UCSD-AML1 (cell line): ENCODE results near the gene CELF4.

Experiments
- DNase-seq: peaks from one replicate; lab custom pipeline; 2025; ENCODE audit not compliant: unreplicated experiment; lab: John Stamatoyannopoulos, UW

CELF4 gene

DNA sequence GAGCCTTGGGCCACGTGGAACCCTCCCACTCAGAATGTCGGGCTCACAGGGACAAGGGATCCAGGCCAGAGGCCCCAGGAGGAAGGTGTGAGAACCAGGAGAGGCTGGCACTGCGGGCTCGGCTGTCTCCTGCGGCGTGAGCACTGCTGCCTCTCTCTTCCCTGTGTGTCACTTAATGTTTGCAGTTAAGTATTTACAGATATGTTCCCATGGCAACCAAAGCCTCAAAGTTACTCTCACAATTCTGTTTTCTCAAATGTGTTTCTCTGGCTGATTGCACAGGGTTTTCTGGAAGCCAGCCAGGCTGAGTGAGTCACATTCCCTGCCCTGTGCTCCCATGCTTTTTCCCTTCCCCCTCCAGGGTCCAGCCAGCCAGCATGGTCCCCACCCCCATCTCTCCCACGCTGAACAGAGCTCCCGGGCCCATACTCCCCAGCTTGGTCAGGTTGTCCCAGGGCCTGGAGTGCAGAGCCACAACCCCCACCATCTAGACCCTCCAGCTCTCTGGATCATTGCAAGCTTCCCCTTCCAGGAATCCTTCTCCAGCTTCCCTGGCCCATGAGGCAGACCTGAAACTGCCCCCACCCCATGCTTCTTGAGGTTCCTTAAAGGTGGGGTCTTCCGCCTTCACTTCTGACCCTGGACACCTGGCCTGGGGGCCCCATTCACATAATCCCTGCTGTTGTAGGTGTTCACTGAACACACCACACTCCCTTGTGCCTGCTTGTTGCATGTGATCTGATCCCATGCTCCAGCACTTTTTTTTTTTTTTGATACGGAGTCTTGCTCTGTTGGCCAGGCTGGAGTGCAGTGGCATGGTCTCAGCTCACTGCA is 265.9 kb downstream of the CELF4 start:
- no peak for DNase-seq

DNA sequence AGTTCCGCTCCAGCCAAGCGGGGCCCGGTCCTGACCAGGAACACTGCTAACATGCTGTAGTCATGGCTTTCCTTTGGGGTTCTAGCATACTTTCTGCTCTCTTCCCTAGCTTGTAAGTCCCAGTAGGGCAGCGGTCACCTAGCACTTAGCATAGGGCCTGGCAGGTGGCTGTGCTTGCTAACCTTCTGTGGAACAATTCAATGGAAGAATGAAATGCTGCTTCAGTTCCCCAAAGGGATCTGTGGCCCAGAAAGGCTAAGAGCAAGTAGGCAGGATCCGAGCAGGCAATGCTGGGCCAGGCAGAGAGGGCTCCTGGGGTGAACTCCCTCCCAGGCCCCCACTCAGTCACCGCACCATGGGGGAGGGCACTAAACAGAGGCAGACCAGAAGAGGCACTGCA is 266.8 kb downstream of the CELF4 start:
- DNase-seq: no peak

DNA sequence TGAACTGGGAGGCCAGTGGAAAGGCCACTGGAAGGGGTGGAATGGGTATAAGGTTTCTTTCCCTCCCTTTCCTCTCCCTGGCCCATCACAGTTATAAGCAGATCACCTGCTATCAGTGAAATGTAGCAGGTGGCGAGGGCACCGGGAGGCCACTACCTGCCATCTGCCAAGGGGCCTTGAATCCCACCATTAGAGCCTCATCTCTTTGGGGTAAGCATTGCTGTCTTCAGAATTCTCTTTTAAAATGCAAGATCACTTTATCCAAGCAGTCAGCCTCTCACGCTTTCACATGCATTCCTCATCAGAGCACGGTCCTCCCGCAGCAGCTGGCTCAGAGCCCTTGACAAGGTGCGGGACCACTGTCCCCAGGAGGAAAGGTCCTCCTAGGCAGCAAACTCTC is 268.5 kb downstream of the CELF4 start:
- DNase-seq: no peak

DNA sequence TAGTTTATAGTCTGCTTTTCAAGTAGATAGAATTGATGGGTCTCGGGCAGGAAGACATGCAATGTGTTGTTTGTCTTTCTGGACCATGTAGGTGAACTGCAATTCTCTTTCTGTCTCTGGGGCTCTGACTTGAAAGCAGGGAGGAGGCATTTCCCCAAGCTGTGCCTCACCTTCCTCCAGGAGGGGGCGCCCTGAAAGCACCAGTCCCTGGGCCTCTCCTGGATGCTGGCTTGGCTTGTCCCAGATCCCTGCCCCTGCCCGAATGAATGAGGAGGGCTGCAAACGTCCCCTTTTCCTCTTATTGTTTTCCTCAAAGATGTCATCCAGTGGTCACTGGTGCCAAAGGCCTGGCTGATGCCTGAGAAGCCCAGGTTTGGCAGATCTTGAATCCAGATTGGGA is 270.6 kb downstream of the CELF4 start:
- no peak for DNase-seq

DNA sequence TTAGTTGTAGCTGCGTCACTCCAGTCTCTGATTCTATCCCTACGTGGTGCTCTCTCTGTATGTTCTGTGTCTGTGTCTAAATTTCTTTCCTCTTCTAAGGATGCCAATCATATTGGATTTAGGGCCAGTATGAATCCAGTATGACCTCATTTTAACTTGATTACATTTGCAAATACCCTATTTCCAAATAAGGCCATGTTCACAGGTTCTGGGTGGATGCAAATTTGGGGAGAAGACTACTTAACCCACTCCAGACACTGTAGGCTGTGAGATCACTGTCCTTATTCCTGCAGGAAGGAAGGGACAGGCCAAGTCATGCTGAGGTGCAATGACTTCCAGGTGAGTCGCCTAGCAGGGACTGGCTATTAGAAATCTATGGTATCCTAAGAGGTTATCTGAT is 272.2 kb downstream of the CELF4 start:
- DNase-seq: no peak

DNA sequence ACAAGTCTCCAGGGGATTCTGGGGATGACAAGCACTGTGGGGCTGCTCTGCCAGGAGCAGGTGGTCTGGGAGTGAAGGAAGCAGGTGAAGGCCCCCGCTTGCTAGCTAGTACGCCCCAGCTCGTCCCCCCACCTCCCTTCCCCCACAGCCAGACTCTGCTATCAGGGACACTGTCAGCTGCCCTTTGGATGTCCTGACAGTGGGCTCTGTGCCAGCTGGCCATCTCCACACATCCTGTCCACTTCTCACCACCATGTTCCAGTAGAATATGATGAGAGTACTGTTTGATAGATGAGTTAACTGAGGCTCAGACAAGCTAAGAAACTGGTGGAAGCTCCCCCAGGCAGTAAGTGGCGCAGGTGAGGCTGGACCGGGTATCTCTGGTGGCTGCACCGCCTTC is 276.2 kb downstream of the CELF4 start:
- no peak for DNase-seq

DNA sequence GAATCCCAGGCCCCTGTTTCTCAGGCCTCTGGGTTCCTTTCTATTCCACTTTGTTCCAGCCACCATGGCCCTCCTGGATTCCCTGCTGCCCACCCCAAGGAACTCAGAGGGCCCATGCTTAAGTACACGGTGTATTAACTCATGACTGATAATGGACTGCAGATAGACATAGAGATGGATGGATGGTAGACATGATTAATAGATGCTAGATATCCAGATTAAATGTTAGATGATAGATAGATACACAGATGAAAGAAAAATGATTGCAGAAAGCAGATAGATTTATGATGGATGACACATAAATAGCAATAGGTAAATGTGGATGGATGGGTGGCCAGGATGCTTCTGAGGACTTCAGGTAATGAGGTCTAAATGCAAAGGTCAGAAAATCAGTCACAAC is 278.0 kb downstream of the CELF4 start:
- DNase-seq: no peak

DNA sequence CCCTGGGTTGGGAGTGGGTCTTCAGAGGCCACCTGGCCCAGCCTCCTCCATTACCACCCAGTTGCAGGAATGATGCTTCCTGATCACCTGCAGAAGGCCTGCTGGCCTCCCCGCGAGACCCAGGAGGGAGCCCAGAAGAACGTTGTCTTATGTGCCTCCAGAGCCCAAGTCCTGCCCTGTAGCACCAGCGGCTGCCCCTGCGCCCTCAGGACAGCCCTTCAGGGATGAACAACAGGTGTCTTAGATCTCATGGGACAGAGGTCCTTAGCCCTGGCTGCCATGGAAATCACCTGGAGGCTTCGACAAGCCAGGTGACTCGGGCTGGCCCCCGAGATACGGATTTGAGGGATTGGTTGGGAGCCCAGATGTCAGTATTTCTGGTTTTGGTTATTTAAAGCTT is 278.8 kb downstream of the CELF4 start:
- no peak for DNase-seq

DNA sequence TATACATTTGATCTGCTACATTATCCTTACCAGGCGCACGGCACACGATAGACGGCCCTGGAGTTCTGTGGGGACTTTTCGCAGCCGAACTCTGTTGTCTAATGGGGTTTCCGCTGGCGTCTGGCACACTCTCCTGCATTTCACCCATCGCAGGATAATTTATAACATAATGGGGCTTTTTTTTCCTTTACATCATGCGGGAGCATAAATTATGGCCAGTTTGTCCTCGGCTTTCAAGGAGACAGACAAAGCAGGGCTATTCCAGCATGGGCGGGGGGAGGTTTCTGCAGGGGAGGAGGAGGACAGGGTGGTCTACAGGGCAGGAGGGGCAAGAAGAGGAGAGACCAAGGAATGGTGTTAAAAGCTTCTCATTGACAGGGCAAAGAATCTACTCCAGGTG is 279.8 kb downstream of the CELF4 start:
- DNase-seq: no peak

DNA sequence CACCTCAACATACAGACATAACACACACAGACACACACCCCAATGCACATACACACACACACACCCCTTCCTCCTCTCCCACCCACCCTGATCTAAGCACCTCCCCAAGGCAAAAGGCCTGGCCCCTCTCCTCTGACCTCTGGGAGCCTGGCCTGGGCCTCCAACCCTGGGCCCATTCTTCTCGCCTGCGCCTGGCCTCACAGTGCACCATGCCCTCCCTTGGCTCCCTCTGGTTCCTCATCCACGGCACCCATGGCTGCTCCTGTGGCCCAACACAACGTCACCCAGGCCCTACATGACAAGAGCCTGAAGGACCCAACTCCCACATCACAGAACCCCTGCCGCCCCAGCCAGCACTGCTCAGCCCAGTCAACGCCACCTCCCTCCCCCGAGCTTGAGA is 281.3 kb downstream of the CELF4 start:
- no peak for DNase-seq

DNA sequence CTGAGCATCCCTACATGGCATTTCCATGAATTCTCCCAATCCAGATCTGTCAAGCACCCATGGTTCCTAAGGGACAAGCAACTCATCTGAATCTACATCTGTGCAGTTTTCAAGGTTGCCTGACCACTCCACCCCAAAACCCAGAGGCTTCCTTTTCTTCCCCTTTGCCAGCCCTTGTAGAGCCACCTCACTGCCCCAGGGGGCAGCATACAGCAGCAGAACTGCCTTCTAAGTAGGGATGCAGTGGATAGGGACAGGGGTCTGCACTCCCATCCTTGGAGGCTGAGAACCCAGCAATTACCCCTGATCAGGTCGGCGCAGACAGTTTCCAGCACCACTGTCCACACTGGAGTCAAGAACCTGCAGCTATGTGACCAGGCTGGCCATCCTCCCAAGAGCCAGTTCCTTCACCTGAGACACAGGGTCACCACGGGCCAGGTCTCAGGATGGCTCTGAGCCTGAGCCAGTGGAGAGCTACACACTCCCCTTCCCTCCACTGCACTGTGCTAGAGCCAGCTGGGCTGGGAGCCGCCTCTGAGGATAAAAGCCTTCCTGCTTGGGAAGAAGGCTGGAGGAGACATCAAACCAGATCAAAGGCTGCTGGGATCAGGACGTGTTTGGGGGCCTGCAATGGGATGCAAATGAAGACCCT is 283.1 kb downstream of the CELF4 start:
- DNase-seq: no peak

DNA sequence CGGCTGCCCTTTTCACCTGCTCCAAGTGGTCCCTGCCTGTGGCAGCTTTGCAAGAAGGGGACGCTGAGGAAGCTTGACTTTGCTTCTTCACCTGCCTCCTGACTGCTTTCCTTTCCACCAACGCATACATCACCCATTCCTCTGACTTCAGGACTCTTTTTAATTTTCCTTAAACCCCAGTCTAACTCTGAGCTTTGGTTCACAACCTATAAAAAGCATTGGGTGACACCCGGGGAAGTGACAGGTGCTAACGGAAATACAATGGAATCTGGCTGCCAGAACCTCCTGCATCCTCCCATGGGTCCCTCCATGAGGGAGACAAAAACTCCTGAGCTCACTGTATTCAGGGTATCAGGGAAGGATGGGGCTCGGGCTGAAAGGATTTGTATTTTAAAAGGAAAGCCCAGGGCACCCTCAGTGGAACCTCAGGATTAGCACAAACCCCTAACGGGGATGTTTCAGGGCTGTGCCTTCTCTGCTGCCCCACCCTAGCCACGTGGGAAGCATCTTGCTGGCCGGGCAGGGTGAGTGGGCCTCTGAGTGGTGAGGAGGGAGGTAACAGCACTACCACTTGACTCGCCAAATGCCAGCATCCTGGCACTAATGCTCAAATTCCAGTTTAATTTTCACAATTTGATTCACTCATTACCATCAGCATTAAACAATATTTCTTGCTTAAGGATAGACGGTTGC is 284.8 kb downstream of the CELF4 start:
- DNase-seq: no peak

DNA sequence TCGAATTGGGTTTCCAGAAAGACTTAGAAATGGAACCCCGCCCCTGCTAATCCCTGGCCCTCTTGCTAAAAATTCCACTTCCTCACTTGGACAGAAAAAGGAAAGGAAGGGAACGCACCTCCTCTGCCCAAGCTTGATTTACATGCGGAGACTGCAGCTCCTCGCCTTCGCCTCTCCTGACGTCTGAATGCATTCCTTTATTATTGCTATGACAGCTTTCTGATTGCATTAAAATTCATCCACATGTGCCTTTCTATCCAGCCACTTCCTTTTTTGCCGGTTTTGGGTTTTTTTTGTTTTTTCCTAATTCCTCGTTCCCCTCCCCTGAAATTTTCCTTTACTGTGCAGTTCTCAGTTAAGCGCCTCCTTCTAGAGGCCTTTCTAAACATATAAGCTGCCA is 287.8 kb downstream of the CELF4 start:
- DNase-seq: no peak

DNA sequence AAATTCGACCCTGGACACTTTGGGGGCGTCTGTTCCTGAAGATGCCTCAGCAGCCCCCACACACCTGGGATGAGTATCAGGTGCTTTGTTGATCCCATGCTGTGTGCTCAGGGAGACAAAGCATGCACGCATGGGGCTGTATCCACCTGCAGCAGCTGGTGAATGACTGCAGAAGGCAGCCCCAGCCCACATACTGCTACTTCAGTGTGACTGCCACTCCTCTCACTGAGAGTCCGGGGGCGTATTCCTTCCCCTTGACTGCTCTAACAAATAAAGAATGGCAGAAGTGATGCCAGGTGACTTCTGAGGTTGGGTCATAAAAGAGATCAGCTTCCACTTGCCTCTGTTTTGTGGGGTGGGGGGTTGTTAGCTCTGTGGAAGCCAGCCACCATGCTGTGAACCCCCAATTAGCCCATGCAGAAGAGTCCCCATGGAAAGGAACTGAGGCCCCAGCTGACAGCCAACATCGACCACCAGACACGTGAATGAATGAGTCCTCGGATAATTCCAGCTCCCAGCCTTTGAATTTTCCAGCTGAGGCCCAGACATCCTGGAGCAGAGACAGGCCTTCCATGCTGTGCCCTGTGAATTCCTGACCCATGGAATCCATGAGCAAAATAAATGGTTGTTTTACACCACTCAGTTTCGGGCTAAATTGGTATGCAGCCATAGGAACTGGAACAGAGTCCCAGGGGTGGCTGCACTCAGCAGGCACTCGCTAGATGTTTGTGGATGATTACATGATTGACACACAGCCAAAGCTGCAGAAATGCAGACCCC is 289.3 kb downstream of the CELF4 start:
- no peak for DNase-seq

DNA sequence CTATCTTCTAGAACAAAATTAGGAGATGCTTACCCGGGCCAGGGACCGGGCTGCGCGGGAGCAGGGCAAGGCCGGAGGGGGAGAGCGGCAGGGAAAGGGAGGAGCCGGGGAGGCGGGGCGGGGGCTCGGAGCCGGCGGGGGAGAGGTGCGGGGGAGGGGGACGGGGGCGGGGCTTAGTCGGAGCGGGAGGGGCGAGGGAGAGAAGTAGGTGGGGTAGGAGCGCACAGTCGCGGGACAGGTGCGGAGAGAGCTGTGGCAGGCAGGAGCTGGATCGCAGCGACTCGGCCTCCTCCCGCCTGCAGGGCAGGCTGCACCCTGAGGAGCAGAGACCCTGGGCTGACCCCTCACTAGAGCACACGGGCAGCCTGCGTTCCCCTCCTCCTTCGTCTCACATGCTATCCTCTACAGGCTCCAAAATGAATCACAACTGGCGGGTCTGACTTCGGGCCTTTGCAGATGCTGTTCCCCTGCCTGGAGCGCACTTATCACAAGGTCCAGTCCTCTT is 290.3 kb downstream of the CELF4 start:
- no peak for DNase-seq

DNA sequence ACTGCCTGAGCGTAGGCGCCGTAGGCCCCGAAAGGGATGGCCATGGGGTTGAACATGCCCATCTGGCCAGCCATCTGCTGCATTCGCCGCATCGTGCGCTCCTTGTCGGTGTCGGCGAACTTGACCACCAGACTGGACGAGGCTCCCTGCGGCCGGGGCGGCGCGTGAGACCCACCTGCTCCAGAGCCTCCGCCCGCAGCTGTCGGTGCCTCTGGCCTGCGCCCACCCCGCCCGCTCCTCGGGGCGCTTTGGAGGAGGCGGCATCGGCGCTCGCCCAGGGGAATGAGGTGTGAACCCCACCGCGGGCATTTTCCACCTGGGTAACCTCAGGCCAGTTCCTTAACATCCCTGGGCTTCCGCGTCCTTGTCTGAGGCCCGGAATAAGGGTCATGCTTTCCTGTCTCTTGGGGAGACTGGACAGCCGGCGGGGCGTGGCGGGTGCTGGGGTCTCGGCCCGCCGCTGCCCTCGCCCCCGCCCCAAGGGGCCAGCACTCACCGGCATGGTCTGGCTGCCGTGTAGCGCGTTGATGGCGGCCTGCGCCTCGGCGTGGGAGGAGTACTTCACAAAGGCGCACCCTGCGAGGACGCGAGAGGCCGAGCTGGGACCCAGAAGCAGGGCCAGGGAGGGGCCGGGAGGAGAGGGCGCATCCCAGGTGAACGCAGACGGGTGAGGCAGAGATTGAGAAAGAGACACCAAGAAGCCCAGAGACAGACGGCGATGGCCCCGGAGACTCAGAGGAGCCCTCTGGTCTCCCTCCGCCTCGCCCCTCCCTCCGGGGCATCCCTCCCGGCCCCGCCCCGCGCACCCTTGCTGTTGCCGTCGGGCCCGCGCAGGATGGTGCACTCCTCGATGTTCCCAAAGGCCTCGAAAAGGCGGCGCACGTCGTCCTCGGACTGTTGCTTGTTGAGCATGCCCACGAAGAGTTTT is 291.0 kb downstream of the CELF4 start:
- no peak for DNase-seq

DNA sequence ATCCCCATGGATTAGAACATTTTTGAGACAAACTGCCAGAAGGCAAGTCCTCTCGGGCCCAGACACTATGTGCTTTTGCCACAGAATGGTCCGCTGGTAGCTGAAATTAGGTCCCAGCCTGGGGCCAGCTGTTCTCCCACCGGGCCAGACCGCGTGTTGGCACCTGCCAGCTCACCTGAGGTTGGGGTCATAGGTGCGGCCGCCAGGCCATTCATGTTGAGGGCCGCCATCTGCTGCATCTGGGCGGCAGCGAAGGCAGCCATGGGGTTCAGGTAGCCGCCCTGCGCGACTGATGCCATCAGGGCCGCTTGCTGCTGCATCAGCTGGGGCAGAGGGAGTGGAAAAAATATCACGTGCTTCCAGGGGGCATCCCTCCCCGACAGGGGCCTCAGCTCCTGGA is 292.8 kb downstream of the CELF4 start:
- DNase-seq: no peak

DNA sequence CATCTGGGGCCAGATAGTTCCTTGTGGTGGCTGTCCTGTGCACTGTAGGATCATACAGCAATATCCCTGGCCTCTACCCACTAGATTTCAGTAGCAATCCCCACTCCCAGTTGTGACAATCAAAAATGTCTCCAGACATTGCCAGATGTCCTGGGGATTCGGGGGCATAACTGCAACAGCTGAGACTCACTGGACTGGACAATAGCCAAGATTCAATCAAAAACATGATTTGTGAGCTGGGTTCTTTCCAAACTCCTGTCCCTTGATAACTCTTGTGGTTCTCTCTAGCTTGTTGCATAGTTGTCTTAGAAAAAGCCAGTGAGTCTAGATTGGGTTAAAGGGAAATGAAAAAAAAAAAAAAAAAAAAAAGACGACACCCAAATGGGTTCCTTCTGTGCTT is 293.4 kb downstream of the CELF4 start:
- no peak for DNase-seq

DNA sequence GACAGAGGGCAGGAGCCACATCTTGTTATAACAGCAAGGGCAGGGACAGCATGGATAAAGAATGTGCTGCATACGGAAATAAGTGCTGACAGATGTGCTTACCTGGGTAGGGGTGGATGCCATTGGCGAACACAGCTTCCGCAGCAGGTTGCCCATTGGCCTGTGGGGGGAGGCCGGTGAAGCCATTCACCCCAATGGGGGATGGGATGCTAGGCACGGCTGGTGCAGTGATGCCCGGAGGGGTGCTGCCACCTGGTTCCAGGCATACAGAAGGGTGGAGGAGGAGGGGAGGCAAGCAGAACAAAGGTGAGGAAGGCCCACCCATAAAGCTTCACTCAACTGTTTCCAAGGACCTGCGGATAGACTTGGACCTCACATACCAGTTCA is 294.9 kb downstream of the CELF4 start:
- DNase-seq: no peak

DNA sequence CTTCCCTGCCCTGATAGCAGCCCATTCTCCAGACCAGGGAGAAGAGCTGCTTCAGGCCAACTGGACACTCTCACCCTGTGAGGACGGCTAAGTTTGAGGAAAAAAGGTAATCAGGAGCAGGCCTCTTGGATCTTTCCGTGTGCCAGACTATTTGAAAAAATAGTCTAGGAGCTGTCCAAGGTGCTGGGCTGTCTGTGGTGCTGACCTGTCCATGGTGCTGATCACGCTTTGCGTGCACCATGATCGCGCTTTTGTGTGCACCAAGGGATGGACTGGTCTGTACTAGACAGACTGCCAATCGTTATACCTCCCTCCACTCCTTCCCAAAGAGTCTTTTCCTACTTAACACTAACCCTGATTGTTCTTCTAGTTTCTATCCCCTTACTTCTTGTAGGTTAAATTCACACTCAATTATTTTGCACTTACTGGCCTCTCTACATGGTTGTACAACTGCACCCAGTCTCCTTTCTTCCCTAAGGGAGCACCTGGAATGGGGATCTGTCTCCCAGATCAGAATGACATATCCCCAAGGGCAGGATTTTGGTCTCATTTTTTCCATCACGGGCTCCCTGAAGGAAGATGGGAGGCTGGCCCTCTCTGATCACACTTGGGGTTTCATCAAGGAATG is 295.4 kb downstream of the CELF4 start:
- peak; percentile 41 for DNase-seq
